Choroid plexus epithelial cell (primary cell): Measurements from ENCODE around the gene PZP.

Experiments
- DNase-seq: peaks from one replicate; pipeline ENCODE4 v3.0.0-alpha.2; 2010; ENCODE audit warnings: low read depth
- H3K4me3 ChIP-seq: 2 replicates; pipeline ENCODE4 v1.5.1; 2011; ENCODE audit warnings: low read depth, mild to moderate bottlenecking, control low read depth, low read length, moderate library complexity
- CTCF ChIP-seq: conservative IDR thresholded peaks from 2 replicates; pipeline ENCODE4 v1.5.1; 2011; ENCODE audit warnings: low read depth, mild to moderate bottlenecking, control low read depth, inconsistent platforms, low read length, moderate library complexity

The PZP gene

GRCh38 chr12:9104087-9104486 lies 104.1 kb downstream of the PZP start:
- H3K4me3 ChIP-seq = no peak overlapping the region
- DNase-seq = no peak
- no peak for TF ChIP-seq CTCF

DNA sequence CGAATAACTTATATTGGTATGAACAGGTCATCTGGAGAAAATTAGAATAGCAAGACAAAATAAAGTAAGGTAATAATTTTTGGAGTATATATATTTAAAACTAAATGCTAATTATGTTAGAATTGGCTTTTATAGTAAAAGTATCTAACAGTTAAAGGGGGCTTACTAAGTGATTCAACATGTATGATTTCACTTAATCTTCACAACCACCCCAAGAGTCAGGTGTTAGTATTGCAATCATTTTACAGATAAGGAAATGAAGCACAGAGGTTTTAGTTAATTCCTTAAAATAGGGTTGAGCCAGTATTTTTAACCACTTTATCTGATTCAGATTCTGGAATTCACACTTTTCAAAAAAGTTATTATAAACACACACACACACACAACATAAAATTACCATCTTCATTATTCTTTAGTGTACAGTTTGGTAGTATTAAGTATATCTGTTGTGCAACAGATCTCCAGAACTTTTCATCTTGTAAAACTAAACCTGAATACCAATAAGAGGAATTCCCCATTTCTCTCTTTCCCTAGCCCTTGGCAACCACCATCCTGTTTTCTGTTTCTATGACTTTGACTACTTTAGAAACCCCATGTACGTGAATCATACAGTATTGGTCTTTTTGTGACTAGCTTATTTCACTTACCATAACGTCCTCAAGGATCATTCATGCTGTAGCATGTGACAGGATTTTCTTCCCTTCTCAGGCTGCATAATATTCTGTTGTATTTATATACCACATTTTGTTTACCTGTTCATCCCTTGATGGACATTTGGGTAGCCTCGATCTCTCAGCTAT lies 104.9 kb downstream of the PZP start:
- no peak for TF ChIP-seq CTCF
- no peak overlapping the region for H3K4me3 ChIP-seq
- no peak for DNase-seq

DNA sequence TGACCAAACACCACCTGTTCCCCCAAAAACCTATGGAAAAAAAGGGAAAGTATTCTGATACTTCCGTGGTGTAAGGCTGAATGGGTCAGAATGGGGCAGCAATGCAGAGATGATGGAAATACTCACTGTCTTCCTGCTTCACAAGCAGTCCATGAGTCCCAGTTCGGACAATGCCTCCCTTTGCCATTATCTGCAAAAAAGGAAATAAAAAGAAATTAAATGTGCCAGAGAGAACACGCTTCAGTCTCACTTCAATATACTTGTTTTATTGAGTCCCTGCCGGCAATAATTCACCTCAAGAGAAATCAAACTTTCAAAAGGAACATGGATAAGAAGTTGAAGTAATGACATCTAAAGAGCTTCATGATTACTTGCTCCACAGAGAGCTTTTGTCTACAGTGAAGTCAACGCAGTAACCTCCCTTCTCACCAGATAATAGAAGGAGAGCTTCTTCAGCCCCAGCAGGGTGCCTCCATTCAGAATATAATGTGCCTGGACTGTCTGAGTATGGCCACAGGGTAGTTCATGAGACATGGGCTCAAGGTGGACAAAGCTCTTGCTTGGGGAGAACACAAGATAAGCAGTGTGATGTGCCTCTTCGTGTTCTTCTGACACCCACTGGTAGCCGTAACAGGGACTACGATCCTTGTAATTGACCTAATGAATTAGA lies 107.0 kb downstream of the PZP start:
- TF ChIP-seq CTCF = no peak
- no peak for DNase-seq
- H3K4me3 ChIP-seq = no peak overlapping the region

GRCh38 chr12:9099552-9100190 lies 108.5 kb downstream of the PZP start:
- no peak for TF ChIP-seq CTCF
- no peak overlapping the region for H3K4me3 ChIP-seq
- no peak for DNase-seq
